Nephron progenitor cell (in vitro differentiated cells): ENCODE data around the gene LIF.
A peak's percentile ranks its signal among the peaks of the same experiment; 100 is the strongest.

Experiments used
- DNase-seq: peaks from one replicate; pipeline ENCODE4 v3.0.0; 2021
- H3K27ac Mint-ChIP-seq: 2 replicates; pipeline ENCODE4 v1.8.0; 2021; ENCODE audit warnings: mild to moderate bottlenecking, moderate library complexity, mixed read lengths
- H3K27me3 Mint-ChIP-seq: 2 replicates; pipeline ENCODE4 v1.8.0; 2021; ENCODE audit warnings: mild to moderate bottlenecking, low read depth, mixed read lengths; ENCODE audit not compliant: poor library complexity
- H3K36me3 Mint-ChIP-seq: 2 replicates; pipeline ENCODE4 v1.8.0; 2021; ENCODE audit warnings: low read depth, mixed read lengths
- H3K4me1 Mint-ChIP-seq: 2 replicates; pipeline ENCODE4 v1.8.0; 2021; ENCODE audit warnings: mixed read lengths
- H3K4me3 Mint-ChIP-seq: 2 replicates; pipeline ENCODE4 v1.8.0; 2021; ENCODE audit warnings: mild to moderate bottlenecking, moderate library complexity, mixed read lengths
- H3K9me3 Mint-ChIP-seq: 2 replicates; pipeline ENCODE4 v1.8.0; 2021; ENCODE audit warnings: mild to moderate bottlenecking, moderate library complexity, mixed read lengths
- TF ChIP-seq, protein P1 (sequence below): fragments of 200-600 bp; sonication (generic); IDR thresholded peaks from 2 replicates; pipeline ENCODE4 v1.5.0; 2021; ENCODE audit warnings: antibody characterized with exemption

Gene LIF

DNA sequence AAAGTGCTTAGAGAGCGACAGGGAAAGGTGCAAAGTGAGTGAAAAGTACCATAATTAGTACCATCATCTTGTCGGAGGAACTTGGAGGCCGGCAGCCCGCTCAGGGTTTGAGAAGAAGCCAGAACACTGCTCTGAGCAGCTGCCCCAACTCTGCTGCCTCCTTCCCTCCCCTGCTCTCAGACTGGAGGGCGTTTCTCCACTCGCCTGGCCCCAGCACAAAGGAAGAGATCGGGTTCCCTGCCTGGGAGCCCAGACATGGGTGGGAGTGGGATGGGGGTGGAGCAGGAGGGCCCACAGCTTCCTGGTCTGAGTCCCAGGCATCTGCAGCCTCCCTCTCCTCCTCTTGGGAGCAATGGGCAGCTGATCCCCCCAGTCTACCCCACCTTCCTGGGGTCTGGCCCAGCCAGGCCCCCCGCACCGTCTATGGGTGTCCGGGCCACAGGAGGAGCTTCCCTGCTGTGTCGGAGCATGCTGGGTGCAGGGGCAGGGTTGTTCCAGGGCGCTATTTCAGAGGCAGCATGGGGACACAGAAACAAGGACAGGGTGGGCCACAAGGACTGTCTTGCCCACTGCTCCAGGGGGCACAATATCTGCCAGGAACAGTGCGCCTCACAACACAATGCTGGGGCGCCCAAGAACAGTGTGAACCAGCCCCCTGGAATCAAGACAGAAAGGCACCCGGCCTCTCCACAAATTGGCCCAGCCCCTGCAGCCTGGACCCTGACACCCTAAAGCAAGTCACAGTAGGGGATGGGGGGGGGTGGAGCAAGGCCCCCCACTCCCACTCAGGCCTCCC is 4.8 kb downstream of the LIF start:
- TF ChIP-seq, protein P1, sequence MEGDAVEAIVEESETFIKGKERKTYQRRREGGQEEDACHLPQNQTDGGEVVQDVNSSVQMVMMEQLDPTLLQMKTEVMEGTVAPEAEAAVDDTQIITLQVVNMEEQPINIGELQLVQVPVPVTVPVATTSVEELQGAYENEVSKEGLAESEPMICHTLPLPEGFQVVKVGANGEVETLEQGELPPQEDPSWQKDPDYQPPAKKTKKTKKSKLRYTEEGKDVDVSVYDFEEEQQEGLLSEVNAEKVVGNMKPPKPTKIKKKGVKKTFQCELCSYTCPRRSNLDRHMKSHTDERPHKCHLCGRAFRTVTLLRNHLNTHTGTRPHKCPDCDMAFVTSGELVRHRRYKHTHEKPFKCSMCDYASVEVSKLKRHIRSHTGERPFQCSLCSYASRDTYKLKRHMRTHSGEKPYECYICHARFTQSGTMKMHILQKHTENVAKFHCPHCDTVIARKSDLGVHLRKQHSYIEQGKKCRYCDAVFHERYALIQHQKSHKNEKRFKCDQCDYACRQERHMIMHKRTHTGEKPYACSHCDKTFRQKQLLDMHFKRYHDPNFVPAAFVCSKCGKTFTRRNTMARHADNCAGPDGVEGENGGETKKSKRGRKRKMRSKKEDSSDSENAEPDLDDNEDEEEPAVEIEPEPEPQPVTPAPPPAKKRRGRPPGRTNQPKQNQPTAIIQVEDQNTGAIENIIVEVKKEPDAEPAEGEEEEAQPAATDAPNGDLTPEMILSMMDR: no peak
- Mint-ChIP-seq H3K4me1 (peaks cover 72% of the 10 kb centered on the region), H3K4me3 (no peak overlapping the region), H3K27ac (no peak overlapping the region), H3K9me3 (peaks cover 5% of the 10 kb centered on the region), H3K27me3 (peaks cover 42% of the 10 kb centered on the region), H3K36me3 (no peaks in the 10 kb centered on the region)
- DNase-seq: no peak

DNA sequence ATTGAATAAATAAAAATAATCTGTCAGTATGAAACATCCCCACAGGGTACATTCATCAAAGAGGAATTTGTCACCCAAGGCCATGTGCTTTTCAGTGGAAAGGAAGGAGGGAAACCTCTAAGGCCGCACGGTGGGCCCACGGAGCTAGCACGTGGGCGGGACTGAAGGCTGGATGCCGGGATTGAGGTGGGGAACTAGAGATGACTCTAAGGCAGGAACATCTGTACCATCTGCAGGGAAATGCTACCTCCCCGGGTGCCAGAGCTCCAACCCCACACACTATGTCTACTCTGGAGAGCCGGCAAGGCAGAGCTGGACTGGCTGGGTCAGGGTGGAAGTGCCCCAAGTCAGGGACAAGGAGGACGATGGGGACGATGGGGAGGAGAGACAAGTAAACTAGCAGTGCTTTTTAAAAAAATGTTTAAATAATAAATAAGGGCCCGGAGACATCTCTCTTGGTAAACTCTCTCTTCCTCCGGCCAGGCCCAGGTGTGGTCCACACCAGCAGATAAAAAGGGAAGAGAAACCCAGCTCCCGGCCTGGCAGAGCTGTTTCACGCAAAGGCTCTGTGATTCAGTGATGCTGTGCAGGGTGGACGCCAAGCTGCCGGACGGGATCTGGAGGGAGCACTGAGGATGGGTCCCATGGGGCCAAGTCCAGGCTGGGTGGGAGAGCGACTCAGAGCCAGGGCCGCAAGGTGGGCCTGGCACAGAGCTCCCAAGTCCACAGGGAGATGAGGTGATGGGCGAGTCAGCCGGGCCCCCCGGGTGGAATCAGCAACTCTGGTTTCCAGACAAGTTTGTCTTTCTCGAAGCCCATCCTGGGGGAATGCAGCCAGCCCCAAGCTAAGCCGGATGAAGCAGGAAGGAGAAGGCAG is 5.8 kb downstream of the LIF start:
- peaks cover 72% of the 10 kb centered on the region for H3K4me1 Mint-ChIP-seq
- peak overlapping the region; percentile 36 for H3K27ac Mint-ChIP-seq
- no peak overlapping the region for H3K4me3 Mint-ChIP-seq
- TF ChIP-seq, protein P1: no peak
- peaks cover 32% of the 10 kb centered on the region for H3K27me3 Mint-ChIP-seq
- DNase-seq: no peak
- H3K9me3 Mint-ChIP-seq: peaks cover 8% of the 10 kb centered on the region
- H3K36me3 Mint-ChIP-seq: no peaks in the 10 kb centered on the region

DNA sequence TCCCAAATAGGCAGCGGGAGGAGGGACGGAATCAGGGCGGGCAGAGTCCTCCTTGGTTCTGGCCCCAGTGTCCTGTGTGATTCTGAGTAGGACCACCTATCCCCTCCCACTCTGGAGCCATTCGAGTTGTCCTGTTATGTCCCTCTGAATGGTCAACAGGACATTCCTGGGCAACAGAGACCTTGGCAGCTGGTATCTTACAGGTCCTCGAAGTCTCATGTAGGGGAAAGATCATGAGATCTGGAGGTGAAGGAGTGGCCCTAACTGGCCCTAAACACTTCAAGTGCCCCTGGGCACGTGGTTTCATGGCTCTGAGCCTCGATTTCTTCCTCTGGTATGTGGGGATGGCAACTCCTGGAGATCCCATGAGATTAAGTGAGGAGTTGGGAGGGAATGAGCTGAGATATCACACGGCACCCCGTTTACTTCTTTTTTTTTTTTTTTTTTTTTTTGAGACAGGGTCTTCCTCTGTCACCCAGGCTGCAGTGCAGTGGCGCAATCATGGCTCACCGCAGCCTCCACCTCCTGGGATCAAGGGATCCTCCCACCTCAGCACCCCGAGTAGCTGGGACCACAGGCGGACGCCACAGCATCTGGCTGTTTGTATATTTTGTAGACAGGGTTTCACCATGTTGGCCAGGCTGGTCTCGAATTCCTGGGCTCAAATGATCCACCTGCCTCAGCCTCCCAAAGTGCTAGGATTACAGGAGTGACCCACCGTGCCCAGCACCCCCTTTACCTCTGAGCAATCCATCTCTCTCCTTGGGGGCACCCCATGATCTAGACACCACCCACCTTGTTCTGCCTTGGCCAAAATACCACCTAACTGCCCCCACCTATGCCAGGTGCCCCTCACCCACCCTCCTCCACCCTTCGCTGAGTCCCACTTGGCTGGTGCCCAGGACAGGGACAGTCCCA is 6.8 kb downstream of the LIF start:
- Mint-ChIP-seq H3K4me1 (peaks cover 72% of the 10 kb centered on the region), H3K27ac (no peak overlapping the region), H3K27me3 (peaks cover 21% of the 10 kb centered on the region), H3K36me3 (no peaks in the 10 kb centered on the region), H3K9me3 (peaks cover 8% of the 10 kb centered on the region), H3K4me3 (no peak overlapping the region)
- TF ChIP-seq, protein P1: no peak
- DNase-seq: no peak

DNA sequence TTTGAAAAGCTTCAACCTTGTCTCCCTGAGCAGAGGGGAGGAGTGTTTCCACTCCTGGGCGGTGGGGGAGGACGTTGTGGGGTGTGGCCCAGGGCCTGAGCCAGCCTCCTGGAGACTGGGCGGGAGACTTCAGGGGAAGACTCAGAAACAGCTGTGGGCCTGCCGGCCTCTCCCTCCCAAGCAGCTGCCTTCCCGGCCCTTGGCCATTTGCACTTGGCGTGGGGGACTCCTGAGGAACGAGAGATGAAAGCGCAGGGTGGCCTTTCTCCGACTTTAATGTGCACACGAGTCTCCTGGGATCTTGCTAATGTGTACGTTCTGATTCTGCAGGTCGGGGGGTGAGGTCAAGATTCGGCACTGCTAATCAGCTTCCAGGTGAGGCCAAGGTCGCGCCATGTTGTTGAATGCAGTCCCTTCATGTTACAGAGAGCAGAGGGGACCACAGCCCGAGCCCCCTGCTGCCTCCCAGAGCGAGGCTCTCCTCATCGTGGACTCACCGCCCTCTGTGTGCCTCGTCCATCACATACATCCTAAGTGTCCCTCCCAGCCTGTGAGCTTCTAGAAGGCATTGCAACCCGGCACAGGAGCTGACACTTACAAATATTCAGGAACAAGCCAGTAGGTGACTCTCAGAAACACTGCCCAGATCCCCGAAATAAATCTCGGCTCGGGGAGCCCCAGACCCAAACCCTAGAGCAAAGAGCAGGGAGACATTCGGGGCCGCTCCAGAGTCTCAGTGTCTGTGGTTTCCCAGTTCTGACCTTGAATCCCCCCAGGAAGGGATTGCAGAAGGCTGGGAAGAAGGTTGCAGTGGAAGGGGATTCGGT is 7.7 kb downstream of the LIF start:
- H3K36me3 Mint-ChIP-seq: no peaks in the 10 kb centered on the region
- peaks cover 8% of the 10 kb centered on the region for H3K9me3 Mint-ChIP-seq
- H3K4me3 Mint-ChIP-seq: no peak overlapping the region
- TF ChIP-seq, protein P1: no peak
- no peak overlapping the region for H3K27ac Mint-ChIP-seq
- H3K27me3 Mint-ChIP-seq: peaks cover 13% of the 10 kb centered on the region
- peaks cover 65% of the 10 kb centered on the region for H3K4me1 Mint-ChIP-seq
- DNase-seq: peak; percentile 33

DNA sequence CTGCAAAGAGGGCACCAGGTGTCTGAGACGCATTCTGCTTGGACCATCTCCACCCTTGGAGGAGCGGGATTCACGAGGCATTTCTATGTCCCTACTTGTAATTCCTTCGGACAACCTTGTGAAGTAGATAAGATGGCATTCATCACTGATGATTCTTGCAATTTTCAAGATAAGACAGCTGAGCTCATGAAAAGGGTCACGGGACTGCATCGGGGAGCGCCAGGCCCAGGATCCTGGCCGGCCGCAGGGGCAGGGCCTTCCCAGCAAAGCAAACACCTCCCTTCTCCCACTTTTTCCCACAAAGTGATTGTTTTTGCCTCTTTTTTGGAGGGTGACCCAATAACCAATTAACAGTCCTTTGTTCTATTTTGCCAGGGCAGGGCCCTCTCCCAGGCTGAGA is 8.4 kb downstream of the LIF start:
- no peak overlapping the region for H3K27ac Mint-ChIP-seq
- H3K9me3 Mint-ChIP-seq: peaks cover 8% of the 10 kb centered on the region
- no peak for DNase-seq
- H3K36me3 Mint-ChIP-seq: no peaks in the 10 kb centered on the region
- H3K27me3 Mint-ChIP-seq: peaks cover 11% of the 10 kb centered on the region
- peaks cover 68% of the 10 kb centered on the region for H3K4me1 Mint-ChIP-seq
- TF ChIP-seq, protein P1: no peak
- no peak overlapping the region for H3K4me3 Mint-ChIP-seq
